SH-SY5Y (cell line): ENCODE results near the gene SMC4.

ENCODE experiments used
- GATA2 ChIP-seq: IDR thresholded peaks from 2 replicates; pipeline ENCODE4 v1.6.1; 2011; ENCODE audit warnings: mild to moderate bottlenecking, low read depth, low read length
- GATA3 ChIP-seq: IDR thresholded peaks from 2 replicates; pipeline ENCODE4 v1.6.1; 2011; ENCODE audit warnings: low read depth, mild to moderate bottlenecking, low read length, moderate library complexity

DNA sequence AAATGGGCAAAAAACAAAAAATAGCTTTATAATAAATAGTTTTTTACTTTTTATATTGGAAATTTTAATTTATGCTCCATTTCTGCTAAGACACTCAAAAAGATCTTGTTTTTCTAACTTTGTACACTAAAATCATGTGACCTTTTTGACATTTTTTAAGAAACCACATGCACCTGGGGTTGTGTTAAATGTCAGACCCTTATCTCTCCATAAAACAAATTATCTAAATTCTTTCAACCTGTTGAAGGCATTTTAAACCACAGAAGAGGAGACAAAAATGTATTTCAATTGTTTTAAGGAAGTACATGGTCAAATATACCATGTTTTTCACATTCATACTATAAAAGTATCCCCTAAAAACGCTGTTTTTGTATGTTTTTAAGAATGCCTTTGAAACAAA is 29.7 kb upstream of the SMC4 start:
- TF ChIP-seq GATA3 (no peak), GATA2 (no peak)
